ENCODE measurements around the gene NME3.
"Not testable (repeated sequence)": the region's sequence is repeated elsewhere in the genome, so short reads cannot be mapped to it uniquely, and the experiment has no call there.

NME3 gene

DNA sequence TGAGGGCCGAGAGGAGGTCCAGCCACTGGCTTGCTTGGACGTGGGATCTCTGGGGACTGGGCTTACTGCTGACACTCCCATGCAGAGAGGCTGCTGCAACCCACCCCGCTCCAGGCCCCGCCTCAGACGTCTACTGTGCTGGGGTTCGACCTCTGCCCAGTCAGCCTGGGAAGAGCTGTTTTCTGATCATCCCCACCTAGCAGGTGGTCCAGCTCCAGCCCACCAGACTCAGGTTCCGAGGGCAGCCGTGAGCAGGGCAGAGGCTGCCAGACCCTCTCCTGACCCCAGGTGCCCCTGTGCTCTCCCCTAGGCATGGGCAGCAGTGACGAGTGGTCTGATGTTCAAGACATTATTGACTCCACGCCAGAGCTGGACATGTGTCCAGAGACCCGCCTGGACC, 23.4 kb downstream of the NME3 start:
- no peak for DNase-seq (ENCODE audit: low read depth)

- no peak for DNase-seq (ENCODE audit: low read depth)
These were observed 24.6 kb downstream of the NME3 start for GRCh38 chr16:1746693-1747195.

- no peak for DNase-seq (ENCODE audit: low read depth)
These were observed 25.2 kb downstream of the NME3 start for GRCh38 chr16:1745900-1746692.

GRCh38 chr16:1745181-1745899, 26.0 kb downstream of the NME3 start:
- no peak for DNase-seq (ENCODE audit: low read depth)

DNA sequence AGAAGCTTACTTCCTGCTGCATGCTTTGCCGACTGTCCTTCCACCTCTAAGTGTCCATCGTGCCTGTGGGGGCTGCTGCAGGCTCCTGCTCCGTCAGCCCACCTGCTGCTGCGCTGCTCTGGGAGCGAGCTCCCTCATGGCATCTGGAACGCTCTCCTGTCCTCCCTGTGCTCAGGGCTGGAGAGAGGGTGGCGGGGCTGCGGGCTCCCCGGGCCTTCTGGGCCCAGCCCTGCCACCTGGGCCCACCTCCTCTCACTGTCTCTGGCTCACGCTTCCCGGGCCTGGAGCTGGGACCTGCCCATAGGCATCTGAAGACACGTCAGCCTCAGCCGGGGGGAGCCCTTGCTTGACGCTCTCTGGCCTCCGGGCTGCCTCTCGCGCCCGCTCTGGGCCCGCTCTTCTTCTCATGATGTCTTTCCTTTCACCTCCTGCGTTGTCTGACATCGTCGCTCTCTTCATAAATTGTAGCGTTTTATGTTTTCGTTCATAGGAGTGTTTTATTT, 27.0 kb downstream of the NME3 start:
- DNase-seq (ENCODE audit: low read depth) = no peak

GRCh38 chr16:1743376-1744337, 27.7 kb downstream of the NME3 start:
- no peak for DNase-seq (ENCODE audit: low read depth)

- no peak for DNase-seq (ENCODE audit: low read depth)
These were observed 29.7 kb downstream of the NME3 start for GRCh38 chr16:1741553-1742165.

- no peak for DNase-seq (ENCODE audit: low read depth)
These were observed 30.4 kb downstream of the NME3 start for GRCh38 chr16:1740781-1741490.

DNA sequence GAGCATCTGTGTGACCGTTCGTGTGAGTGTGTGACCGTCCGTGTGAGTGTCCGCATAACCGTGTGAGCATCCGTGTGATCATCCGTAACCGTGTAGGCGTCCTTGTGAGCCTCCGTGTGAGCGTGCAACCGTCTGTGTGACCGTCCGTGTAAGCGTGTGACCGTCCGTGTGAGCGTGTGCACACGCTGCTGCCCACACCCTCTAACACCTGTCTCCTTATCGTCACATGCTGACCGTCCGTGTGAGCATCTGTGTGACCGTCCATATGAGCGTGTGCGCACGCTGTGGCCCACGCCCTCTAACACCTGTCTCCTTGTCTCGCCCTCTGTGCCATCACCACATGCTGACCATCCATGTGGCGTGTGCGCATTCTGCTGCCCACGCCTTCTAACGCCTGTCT, 31.1 kb downstream of the NME3 start:
- no peak for DNase-seq (ENCODE audit: low read depth)

DNA sequence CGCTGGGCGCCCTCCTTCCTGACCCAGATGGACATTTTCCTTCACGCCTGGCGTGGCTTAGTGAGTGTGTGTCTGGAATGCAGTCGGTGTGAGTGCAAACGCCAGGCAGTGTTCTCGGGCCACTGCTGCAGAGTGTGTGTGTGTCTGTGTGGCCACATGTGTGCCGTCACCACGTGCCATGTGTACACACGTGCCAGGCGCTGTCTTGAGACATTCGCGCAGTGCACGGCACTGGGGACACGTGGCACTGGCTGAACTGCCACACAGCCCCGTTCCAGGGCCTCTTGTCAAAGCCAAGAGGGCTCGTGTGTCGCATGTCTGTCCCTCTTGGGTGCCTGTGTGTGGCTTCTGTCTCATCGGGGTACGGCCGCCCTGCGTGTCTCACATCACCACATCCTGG, 36.5 kb downstream of the NME3 start:
- no peak for DNase-seq (ENCODE audit: low read depth)

GRCh38 chr16:1734123-1734522, 37.2 kb downstream of the NME3 start:
- no peak for DNase-seq (ENCODE audit: low read depth)

GRCh38 chr16:1732551-1732987, 38.8 kb downstream of the NME3 start:
- DNase-seq (ENCODE audit: low read depth) = not testable (repeated sequence)

- DNase-seq (ENCODE audit: low read depth) = no peak
These were observed 39.3 kb downstream of the NME3 start for GRCh38 chr16:1732071-1732470.

GRCh38 chr16:1731603-1732002, 39.7 kb downstream of the NME3 start:
- no peak for DNase-seq (ENCODE audit: low read depth)

GRCh38 chr16:1731073-1731472, 40.3 kb downstream of the NME3 start:
- DNase-seq (ENCODE audit: low read depth) = no peak

- DNase-seq (ENCODE audit: low read depth) = no peak
These were observed 41.9 kb downstream of the NME3 start for GRCh38 chr16:1729445-1729844.

- DNase-seq (ENCODE audit: low read depth) = no peak
These were observed 42.3 kb downstream of the NME3 start for GRCh38 chr16:1729026-1729425.

- DNase-seq (ENCODE audit: low read depth) = no peak
These were observed 43.4 kb downstream of the NME3 start for GRCh38 chr16:1727651-1728624.

DNA sequence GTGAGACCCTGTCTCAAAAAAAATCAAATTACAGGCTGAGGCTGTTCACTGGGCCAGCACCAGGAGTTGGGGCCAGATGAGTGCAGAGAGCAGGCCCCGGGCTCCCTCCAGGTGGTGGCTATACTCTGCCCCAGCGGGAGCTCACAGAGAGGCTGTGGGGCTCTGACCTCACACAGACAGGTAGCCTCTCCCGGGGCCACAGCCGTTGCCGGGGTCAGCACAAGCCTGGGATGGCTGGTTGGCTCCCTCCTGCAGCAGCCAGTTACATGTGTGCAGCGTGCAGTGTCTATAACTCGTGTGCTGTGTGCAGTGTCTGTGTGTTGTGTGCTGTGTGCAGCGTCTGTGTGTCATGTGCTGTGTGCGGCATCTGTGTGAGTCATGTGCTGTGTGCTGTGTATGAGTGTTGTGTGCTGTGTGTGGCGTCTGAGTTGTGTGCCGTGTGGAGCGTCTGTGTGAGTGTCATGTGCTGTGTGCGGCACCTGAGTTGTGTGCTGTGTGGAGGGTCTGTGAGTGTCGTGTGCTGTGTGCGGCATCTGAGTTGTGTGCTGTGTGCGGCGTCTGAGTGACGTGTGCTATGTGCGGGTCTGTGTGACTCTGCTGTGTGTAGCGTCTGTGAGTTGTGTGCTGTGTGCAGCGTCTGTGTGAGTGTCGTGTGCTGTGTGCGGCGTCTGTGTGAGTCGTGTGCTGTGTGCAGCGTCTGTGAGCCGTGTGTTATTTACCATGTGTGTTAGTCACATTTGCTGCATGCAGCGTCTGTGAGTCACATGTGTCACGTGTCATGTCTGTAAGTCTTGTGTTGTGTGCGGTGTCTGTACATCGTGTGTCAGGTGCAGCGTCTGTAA, 44.5 kb downstream of the NME3 start:
- no peak for DNase-seq (ENCODE audit: low read depth)

Data from activated gamma-delta T cell treated with anti-CD3 and anti-CD28 coated beads, Interleukin-2, amount 50 U/mL, for 16 hours (primary cell).